Common myeloid progenitor, CD34-positive (primary cell): Measurements from ENCODE around the gene HHAT.

Source experiments
- CTCF ChIA-PET: fragments of 350-600 bp; sonication (Branson Sonifier 250); formaldehyde crosslinking; loops from one replicate; lab custom pipeline; 2021; ENCODE audit warnings: antibody characterized with exemption; lab: Charles Lee
- POLR2A ChIA-PET: fragments of 350-600 bp; sonication (Branson Sonifier 250); formaldehyde crosslinking; loops from one replicate; lab custom pipeline; 2021; ENCODE audit warnings: antibody characterized with exemption; lab: Charles Lee
- DNase-seq, 3 donors: peaks; one replicate each; pipeline versions ENCODE4 v3.0.0 to v3.0.0-alpha.2; 2013
- H3K27ac ChIP-seq, 2 experiments: 1 replicate in 1 of 2; 2 replicates in 1 of 2; pipeline ENCODE4 v1.7.0; 2013; ENCODE audit warnings: inconsistent platforms in 2 of 2, low read length in 2 of 2, mild to moderate bottlenecking in 2 of 2, low read depth in 1 of 2, moderate library complexity in 1 of 2; ENCODE audit not compliant: severe bottlenecking in 2 of 2, insufficient read depth in 1 of 2, poor library complexity in 1 of 2
- H3K27me3 ChIP-seq, 5 experiments: replicated peaks in 2 of 5; 1 replicate in 3 of 5; 2 replicates in 2 of 5; pipeline versions ENCODE4 v1.6.1 to v1.7.0; 2013; ENCODE audit warnings: low read length in 4 of 5, mild to moderate bottlenecking in 2 of 5, moderate library complexity in 2 of 5, inconsistent platforms in 1 of 5; ENCODE audit not compliant: insufficient read depth in 5 of 5, control insufficient read depth in 4 of 5
- H3K36me3 ChIP-seq, 4 experiments: 1 replicate in 2 of 4; 2 replicates in 2 of 4; pipeline versions ENCODE4 v1.6.1 to v1.7.0; 2013; ENCODE audit warnings: low read length in 3 of 4, control low read depth in 1 of 4, mild to moderate bottlenecking in 1 of 4; ENCODE audit not compliant: control insufficient read depth in 4 of 4, insufficient read depth in 4 of 4
- H3K4me1 ChIP-seq, 4 experiments: 1 replicate in 3 of 4; 2 replicates in 1 of 4; pipeline versions ENCODE4 v1.6.1 to v1.7.1; 2013; ENCODE audit warnings: low read length in 3 of 4, mild to moderate bottlenecking in 3 of 4, control low read depth in 1 of 4, inconsistent platforms in 1 of 4, moderate library complexity in 1 of 4; ENCODE audit not compliant: control insufficient read depth in 4 of 4, insufficient read depth in 4 of 4; ENCODE audit errors: control extremely low read depth in 1 of 4
- H3K4me3 ChIP-seq, 7 experiments: 1 replicate in 4 of 7; 2 replicates in 3 of 7; pipeline versions ENCODE4 v1.5.1 to v1.7.0; 2013; ENCODE audit warnings: mild to moderate bottlenecking in 7 of 7, low read length in 6 of 7, moderate library complexity in 6 of 7, inconsistent platforms in 2 of 7, low read depth in 2 of 7, control low read depth in 1 of 7; ENCODE audit not compliant: insufficient read depth in 4 of 7, control insufficient read depth in 1 of 7; ENCODE audit errors: extremely low read depth in 1 of 7
- H3K9me3 ChIP-seq, 5 experiments: 1 replicate in 4 of 5; 2 replicates in 1 of 5; pipeline versions ENCODE4 v1.6.1 to v1.7.1; 2013; ENCODE audit warnings: low read length in 4 of 5, mild to moderate bottlenecking in 2 of 5, inconsistent platforms in 1 of 5, low read depth in 1 of 5, moderate library complexity in 1 of 5; ENCODE audit not compliant: control insufficient read depth in 4 of 5, insufficient read depth in 2 of 5; ENCODE audit errors: control extremely low read depth in 1 of 5
- WGBS: methylation state at CpG from one replicate; pipeline ENCODE4 v1.1.5; 2013; ENCODE audit not compliant: insufficient coverage; 5-methylcytosine and 5-hydroxymethylcytosine counted together

The HHAT gene

DNA sequence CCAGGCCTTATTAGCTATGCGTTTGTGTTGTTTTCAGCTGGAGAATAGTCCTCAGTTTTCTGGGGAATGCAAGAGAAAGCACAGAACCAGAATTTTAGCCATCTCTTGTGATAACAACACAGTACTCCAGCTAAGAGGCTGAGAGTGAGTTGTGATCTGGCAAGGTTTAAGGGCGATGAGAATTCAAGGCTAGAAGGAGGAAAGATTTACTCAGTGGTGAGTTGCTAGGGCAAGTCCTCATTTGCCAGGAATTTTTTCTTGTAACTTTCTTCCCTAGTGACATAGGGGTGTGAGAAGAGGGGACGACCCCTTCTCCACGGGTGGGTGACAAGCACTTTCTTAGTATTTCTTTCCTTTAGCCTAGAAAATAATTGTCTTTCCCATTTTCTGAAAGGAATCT lies 53.2 kb downstream of the HHAT start:
- Histone ChIP-seq H3K27ac (no peak overlapping the region), H3K27me3 (no peaks in the 10 kb centered on the region), H3K4me3 (no peak overlapping the region), H3K36me3 (no peaks in the 10 kb centered on the region), H3K9me3 (no peaks in the 10 kb centered on the region), H3K4me1 (no peaks in the 10 kb centered on the region)
- ChIA-PET CTCF (interaction anchor here (0.9 kb wide), 1 partner anchor 20 kb away, joined by 3 read pairs; no protein-coding TSS in a partner anchor), POLR2A (no interaction called here)
- DNase-seq: no peak
- WGBS: 100% methylated on average over 1 of the region's 4 CpGs

DNA sequence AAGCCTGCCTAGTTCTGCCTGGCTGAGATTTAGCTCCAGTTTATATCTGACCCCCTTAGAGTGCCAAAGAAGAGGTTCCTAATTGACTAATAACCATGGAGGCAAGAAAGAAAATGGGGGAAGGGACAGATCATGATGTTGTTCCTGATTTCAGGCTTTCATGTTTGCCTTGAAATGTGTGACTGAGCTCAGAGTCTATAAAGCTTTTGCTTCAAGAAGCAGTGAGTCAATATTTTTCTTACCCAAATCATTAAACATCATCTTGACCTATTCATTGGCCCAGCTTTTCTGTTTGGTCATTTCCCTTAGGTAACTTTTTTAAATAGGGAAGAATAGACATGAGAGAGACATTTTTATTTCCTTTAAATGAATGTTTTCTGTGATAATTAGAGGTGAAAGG lies 55.9 kb downstream of the HHAT start:
- Histone ChIP-seq H3K4me3 (no peak overlapping the region), H3K27ac (no peak overlapping the region), H3K9me3 (peaks cover 0 to 6% (median 0%) of the 10 kb centered on the region in 5 experiments), H3K27me3 (no peaks in the 10 kb centered on the region), H3K36me3 (peaks cover 0 to 4% (median 0%) of the 10 kb centered on the region in 4 experiments), H3K4me1 (no peaks in the 10 kb centered on the region)
- no peak for DNase-seq
- ChIA-PET CTCF (interaction anchor here (0.7 to 1.3 kb wide), 5 partner anchors 9 to 92 kb away, joined by 3 to 5 read pairs (median 3); no protein-coding TSS in a partner anchor), POLR2A (no interaction called here)

DNA sequence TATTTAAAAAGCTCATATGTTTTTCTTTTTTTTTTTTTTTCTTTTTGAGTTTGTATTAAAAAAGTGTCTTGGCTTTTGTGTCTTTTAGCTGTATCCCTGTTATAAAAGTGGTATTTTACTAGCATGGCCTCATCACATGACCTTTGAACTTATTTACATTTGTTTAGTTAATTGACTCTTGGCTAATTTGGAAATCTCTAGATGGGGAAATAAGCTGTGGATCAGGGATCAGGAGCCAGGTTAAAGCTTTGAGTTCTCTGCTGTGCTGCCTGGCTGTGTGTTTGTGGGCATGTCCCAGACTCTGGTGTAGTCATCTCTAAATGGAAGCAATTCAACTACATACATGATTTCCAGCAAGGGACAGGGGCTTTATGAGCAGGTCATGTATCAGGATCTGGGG lies 56.5 kb downstream of the HHAT start:
- ChIA-PET POLR2A (no interaction called here), CTCF (interaction anchor here (0.7 to 1.1 kb wide), 4 partner anchors 9 to 93 kb away, joined by 3 read pairs; no protein-coding TSS in a partner anchor)
- DNase-seq: no peak
- Histone ChIP-seq H3K4me1 (no peaks in the 10 kb centered on the region), H3K36me3 (peaks cover 0 to 4% (median 0%) of the 10 kb centered on the region in 4 experiments), H3K27ac (no peak overlapping the region), H3K4me3 (no peak overlapping the region), H3K27me3 (no peaks in the 10 kb centered on the region), H3K9me3 (peaks cover 0 to 6% (median 0%) of the 10 kb centered on the region in 5 experiments)

GRCh38 chr1:210394281-210394821 lies 65.6 kb downstream of the HHAT start:
- ChIA-PET POLR2A (no interaction called here), CTCF (interaction anchor here (0.7 kb wide), 1 partner anchor 1253 kb away, joined by 3 read pairs; no protein-coding TSS in a partner anchor)
- no peak overlapping the region for H3K27ac ChIP-seq
- 100% methylated on average over 3 of the region's 6 CpGs for WGBS
- no peaks in the 10 kb centered on the region for H3K27me3 ChIP-seq
- peaks cover 0 to 2% (median 0%) of the 10 kb centered on the region in 4 experiments for H3K36me3 ChIP-seq
- peaks cover 0 to 6% (median 0%) of the 10 kb centered on the region in 5 experiments for H3K9me3 ChIP-seq
- H3K4me3 ChIP-seq: no peak overlapping the region
- no peaks in the 10 kb centered on the region for H3K4me1 ChIP-seq
- DNase-seq: no peak

DNA sequence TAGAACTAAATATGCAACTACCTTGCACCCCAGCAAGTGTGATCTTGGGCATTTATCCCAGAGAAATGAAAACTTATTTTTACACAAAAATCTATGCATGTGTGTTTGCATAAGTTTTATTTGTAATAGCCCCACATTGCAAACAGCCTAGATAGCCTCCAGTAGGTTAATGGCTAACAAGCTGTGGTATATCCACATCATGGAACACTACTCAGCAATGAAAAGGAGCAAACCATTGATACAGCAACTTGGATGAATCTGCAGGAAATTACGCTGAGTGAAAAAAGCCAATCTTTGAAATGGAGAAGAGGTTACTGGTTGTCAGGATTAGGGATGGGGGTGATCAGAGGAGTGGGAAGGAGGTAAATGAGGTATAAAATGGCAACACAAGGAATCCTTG lies 67.8 kb downstream of the HHAT start:
- POLR2A ChIA-PET: no interaction called here
- CTCF ChIA-PET: interaction anchor here (0.7 to 1.0 kb wide), 2 partner anchors 8 to 86 kb away, joined by 3 read pairs; no protein-coding TSS in a partner anchor
- H3K9me3 ChIP-seq: peaks cover 0 to 4% (median 0%) of the 10 kb centered on the region in 5 experiments
- H3K27me3 ChIP-seq: no peaks in the 10 kb centered on the region
- no CpG with 5 or more reads among the region's 1 CpG for WGBS
- no peak for DNase-seq
- no peak overlapping the region for H3K27ac ChIP-seq
- H3K4me3 ChIP-seq: no peak overlapping the region
- no peaks in the 10 kb centered on the region for H3K36me3 ChIP-seq
- H3K4me1 ChIP-seq: no peaks in the 10 kb centered on the region

DNA sequence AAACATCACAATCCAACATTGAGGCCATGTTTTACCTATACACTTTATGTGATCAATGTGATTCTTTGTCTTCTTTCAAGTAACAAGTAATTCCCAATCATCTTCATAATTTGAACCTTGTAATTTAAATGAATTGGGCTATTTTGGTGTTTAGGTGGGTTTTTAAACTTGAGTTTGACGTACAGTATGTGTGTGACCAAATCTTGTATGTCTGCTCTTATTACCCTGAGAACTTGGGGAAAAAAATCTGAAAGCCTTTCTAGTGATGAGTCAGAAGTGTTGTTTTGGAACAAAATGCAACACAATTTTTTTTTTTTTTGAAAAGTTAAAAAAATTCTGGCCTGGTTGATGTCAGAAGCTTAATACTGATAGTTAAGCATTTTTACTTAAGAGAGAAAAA lies 68.5 kb downstream of the HHAT start:
- POLR2A ChIA-PET: no interaction called here
- H3K4me1 ChIP-seq: no peaks in the 10 kb centered on the region
- peaks cover 0 to 4% (median 0%) of the 10 kb centered on the region in 5 experiments for H3K9me3 ChIP-seq
- peaks cover 0 to 3% (median 0%) of the 10 kb centered on the region in 4 experiments for H3K36me3 ChIP-seq
- DNase-seq: no peak
- CTCF ChIA-PET: interaction anchor here (1.0 kb wide), 1 partner anchor 87 kb away, joined by 3 read pairs; no protein-coding TSS in a partner anchor
- no peak overlapping the region for H3K4me3 ChIP-seq
- no peaks in the 10 kb centered on the region for H3K27me3 ChIP-seq
- H3K27ac ChIP-seq: no peak overlapping the region
- WGBS: 100% methylated on average over 1 of the region's 1 CpG

GRCh38 chr1:210397681-210398080 lies 69.0 kb downstream of the HHAT start:
- peaks cover 0 to 4% (median 0%) of the 10 kb centered on the region in 5 experiments for H3K9me3 ChIP-seq
- CTCF ChIA-PET: interaction anchor here (1.0 kb wide), 1 partner anchor 87 kb away, joined by 3 read pairs; no protein-coding TSS in a partner anchor
- H3K27me3 ChIP-seq: no peaks in the 10 kb centered on the region
- no peaks in the 10 kb centered on the region for H3K4me1 ChIP-seq
- H3K27ac ChIP-seq: no peak overlapping the region
- WGBS: 94% methylated on average over 2 of the region's 5 CpGs
- no peak overlapping the region for H3K4me3 ChIP-seq
- H3K36me3 ChIP-seq: peaks cover 0 to 3% (median 0%) of the 10 kb centered on the region in 4 experiments
- no peak for DNase-seq
- POLR2A ChIA-PET: no interaction called here
